SJSA1 (cell line): ENCODE data around the gene AMBRA1. TPM values are rescaled to one million over a fixed set of nuclear protein-coding genes. Genes with fewer than 3 reads are reported as not detected.
A peak's percentile ranks its signal among the peaks of the same experiment; 100 is the strongest.
"Not testable (repeated sequence)": the region's sequence is repeated elsewhere in the genome, so short reads cannot be mapped to it uniquely, and the experiment has no call there.

Experiments
- DNase-seq, 2 experiments: peaks; one replicate each; pipeline ENCODE4 v3.0.0-alpha.2; 2015 to 2020; ENCODE audit warnings: low spot score in 2 of 2, low read depth in 1 of 2
- H3K27ac ChIP-seq: fragments of 250-450 bp; sonication (Bioruptor Pico); 2 replicates; pipeline ENCODE4 v1.5.1; 2020; ENCODE audit warnings: mild to moderate bottlenecking, moderate library complexity
- H3K27me3 ChIP-seq: fragments of 250-450 bp; sonication (Bioruptor Pico); replicated peaks from 2 replicates; pipeline ENCODE4 v1.5.1; 2020; ENCODE audit warnings: mild to moderate bottlenecking, moderate library complexity
- H3K36me3 ChIP-seq: fragments of 250-450 bp; sonication (Bioruptor Pico); 2 replicates; pipeline ENCODE4 v1.5.1; 2020; ENCODE audit warnings: mild to moderate bottlenecking
- H3K4me1 ChIP-seq: fragments of 250-450 bp; sonication (Bioruptor Pico); replicated peaks from 2 replicates; pipeline ENCODE4 v1.6.1; 2021; ENCODE audit warnings: mild to moderate bottlenecking
- H3K4me3 ChIP-seq: fragments of 250-450 bp; sonication (Bioruptor Pico); 2 replicates; pipeline ENCODE4 v1.5.1; 2020; ENCODE audit warnings: mild to moderate bottlenecking
- H3K9me3 ChIP-seq: fragments of 250-450 bp; sonication (Bioruptor Pico); replicated peaks from 2 replicates; pipeline ENCODE4 v1.5.1; 2020; ENCODE audit warnings: mild to moderate bottlenecking
- total RNA-seq: library from RNA; depleted of rRNA; stranded (reverse); fragments of >200 nt; shearing (Covaris generic); gene quantifications from 2 replicates; pipeline ENCODE4 v1.2.3, GENCODE V29; 2014

Gene AMBRA1
- total RNA-seq, 1 experiment from 2014 or later = 16.4 TPM

DNA sequence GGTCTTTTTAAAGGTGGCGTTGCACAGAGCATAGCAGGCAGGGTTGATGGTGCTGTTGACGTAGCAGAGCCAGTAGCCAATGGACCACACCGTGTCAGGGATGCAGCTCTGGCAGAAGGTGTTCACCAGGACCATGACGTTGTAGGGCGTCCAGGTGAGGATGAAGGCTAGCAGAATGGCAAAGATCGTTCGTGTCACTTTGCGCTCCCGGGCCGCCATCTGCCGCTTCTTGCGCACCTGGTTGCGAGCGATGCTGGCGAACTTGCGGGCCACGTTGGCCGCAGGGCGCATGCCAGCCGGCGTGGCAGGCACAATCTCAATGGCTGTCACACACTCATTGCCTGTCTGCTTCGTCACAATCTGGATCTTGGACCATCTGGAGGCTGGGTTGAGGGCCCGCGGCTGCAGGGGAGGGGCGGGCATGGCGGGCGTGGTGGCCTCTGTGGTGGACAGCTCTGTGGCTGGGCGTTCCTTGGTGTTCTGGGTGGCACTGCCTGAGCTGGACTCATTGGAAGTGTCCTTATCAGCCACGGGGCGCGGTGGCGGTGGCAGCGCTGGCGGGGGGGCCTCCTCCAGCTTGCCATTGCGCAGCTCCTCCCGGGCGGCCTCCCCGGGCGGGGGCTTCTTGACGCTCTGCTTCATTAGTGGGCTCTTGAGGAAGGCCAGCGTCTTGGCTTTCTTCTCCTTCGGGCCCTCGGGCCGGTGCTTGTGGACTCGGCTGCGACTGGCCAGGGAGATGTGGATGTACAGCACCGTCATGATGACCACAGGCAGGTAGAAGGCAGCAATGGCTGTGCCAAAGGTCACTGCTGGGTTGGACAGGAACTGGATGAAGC, 208.4 kb downstream of the AMBRA1 start:
- peaks cover 4% of the 10 kb centered on the region for H3K9me3 ChIP-seq
- no peak for DNase-seq
- H3K4me3 ChIP-seq = no peak overlapping the region
- H3K27ac ChIP-seq = no peak overlapping the region
- peaks cover 7% of the 10 kb centered on the region; the same call in 1 of the 2 replicates for H3K36me3 ChIP-seq
- peaks cover 35% of the 10 kb centered on the region for H3K4me1 ChIP-seq
- H3K27me3 ChIP-seq = peaks cover 24% of the 10 kb centered on the region

DNA sequence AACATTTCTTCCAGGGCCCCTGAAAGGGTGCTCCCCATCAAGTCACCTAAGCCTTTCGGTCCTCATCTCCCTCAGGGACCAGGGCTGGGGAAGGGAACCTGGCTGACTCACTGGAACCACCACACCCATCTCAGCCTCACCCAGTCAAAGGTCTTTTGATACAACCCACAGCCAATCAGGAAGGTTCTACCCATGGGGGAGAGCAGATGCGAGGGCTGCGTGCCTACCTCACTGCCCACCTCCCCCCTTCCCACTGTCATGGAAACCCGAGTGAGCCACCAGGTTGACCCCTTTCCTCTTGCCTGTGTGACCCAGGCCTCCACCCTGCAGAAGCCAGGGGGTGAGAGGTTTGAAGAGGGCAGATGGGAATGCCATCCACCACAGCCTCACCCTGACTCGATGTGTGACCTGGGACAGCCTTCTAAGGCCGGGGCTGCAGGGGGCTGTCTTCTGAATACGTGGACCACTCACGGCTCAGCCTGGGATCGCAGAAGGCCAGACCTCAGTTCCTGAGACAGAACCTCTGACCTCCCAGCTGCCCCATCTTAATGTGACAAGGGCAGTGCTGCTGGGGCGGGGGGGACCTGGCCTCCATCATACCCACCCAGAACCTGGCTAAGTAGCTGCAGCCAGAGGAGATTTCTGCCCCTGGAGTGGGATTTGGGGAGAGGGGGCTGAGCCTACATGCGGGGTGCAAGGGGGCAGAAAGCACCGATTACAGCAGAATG, 209.7 kb downstream of the AMBRA1 start:
- H3K36me3 ChIP-seq = peaks cover 7% of the 10 kb centered on the region; the same call in 1 of the 2 replicates
- H3K27me3 ChIP-seq = peaks cover 12% of the 10 kb centered on the region
- H3K9me3 ChIP-seq = no peaks in the 10 kb centered on the region; the same call in 1 of the 2 replicates
- H3K4me3 ChIP-seq = no peak overlapping the region
- H3K27ac ChIP-seq = no peak overlapping the region
- DNase-seq = no peak
- H3K4me1 ChIP-seq = peaks cover 25% of the 10 kb centered on the region

GRCh38 chr11:46383404-46383758, 210.4 kb downstream of the AMBRA1 start:
- no peak for DNase-seq
- Histone ChIP-seq H3K9me3 (no peaks in the 10 kb centered on the region), H3K4me1 (peaks cover 22% of the 10 kb centered on the region), H3K27ac (no peak overlapping the region), H3K36me3 (peaks cover 7% of the 10 kb centered on the region; the same call in 1 of the 2 replicates), H3K27me3 (peaks cover 4% of the 10 kb centered on the region; the same call in 1 of the 2 replicates), H3K4me3 (no peak overlapping the region)

GRCh38 chr11:46382646-46383403, 211.0 kb downstream of the AMBRA1 start:
- Histone ChIP-seq H3K36me3 (peaks cover 7% of the 10 kb centered on the region; the same call in 1 of the 2 replicates), H3K9me3 (no peaks in the 10 kb centered on the region), H3K27me3 (no peaks in the 10 kb centered on the region), H3K4me1 (peaks cover 22% of the 10 kb centered on the region), H3K4me3 (peak overlapping the region; percentile 54), H3K27ac (no peak overlapping the region)
- DNase-seq = peak in 1 of 2 experiments; percentile 45

- peaks cover 7% of the 10 kb centered on the region; the same call in 1 of the 2 replicates for H3K36me3 ChIP-seq
- no peaks in the 10 kb centered on the region for H3K27me3 ChIP-seq
- no peaks in the 10 kb centered on the region for H3K9me3 ChIP-seq
- DNase-seq = peak in 1 of 2 experiments; percentile 23
- peaks cover 22% of the 10 kb centered on the region for H3K4me1 ChIP-seq
- no peak overlapping the region for H3K27ac ChIP-seq
- H3K4me3 ChIP-seq = peak overlapping the region; percentile 54
Measured at GRCh38 chr11:46381819-46382645, 211.8 kb downstream of the AMBRA1 start.

- H3K36me3 ChIP-seq = peaks cover 13% of the 10 kb centered on the region
- no peaks in the 10 kb centered on the region for H3K9me3 ChIP-seq
- no peak for DNase-seq
- H3K27ac ChIP-seq = peak within 1 kb of the TSS; percentile 64
- H3K4me1 ChIP-seq = peaks cover 22% of the 10 kb centered on the region
- H3K27me3 ChIP-seq = no peaks in the 10 kb centered on the region
- H3K4me3 ChIP-seq = peak within 1 kb of the TSS; percentile 54
Measured at GRCh38 chr11:46381048-46381818, 212.6 kb downstream of the AMBRA1 start, which contains the start of gene MDK. Gene MDK, plus strand, starts transcription at chr11:46381669. Its CDS starts 389 bp downstream, at chr11:46382058.

DNA sequence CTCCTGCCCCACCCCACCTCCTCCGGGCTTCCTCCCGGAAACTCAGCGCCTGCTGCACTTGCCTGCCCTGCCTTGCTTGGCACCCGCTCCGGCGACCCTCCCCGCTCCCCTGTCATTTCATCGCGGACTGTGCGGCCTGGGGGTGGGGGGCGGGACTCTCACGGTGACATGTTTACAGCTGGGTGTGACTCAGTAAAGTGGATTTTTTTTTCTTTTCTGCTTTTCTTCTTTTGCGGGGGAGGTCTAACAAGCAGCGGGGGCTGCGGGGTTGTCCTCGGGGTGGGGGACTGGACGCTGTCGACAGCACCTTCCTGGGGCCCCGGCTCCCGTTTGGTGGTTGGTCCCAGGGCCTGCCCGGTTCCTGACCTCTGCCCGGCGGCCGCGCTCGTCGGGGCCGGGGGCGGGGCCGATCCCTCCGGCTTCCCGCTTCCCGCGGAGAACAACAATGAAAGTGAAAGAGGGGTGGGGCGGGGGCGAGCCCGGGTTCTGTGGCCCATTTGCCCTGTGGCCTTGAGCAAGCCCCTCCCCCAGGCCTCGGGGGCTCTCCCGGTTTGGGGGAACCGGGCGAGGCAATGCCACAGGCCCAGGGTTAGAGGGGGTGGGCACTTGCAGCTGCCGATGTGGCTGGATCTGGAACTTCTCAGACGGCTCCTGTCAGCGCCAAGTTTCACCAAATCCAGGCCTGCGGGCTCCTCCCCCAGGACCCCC, 213.3 kb downstream of the AMBRA1 start:
- Histone ChIP-seq H3K36me3 (peaks cover 20% of the 10 kb centered on the region), H3K4me3 (peak overlapping the region; percentile 54), H3K9me3 (no peaks in the 10 kb centered on the region), H3K27ac (peak overlapping the region; percentile 64), H3K27me3 (no peaks in the 10 kb centered on the region), H3K4me1 (peaks cover 22% of the 10 kb centered on the region)
- DNase-seq = peak; percentile 67 to 82

DNA sequence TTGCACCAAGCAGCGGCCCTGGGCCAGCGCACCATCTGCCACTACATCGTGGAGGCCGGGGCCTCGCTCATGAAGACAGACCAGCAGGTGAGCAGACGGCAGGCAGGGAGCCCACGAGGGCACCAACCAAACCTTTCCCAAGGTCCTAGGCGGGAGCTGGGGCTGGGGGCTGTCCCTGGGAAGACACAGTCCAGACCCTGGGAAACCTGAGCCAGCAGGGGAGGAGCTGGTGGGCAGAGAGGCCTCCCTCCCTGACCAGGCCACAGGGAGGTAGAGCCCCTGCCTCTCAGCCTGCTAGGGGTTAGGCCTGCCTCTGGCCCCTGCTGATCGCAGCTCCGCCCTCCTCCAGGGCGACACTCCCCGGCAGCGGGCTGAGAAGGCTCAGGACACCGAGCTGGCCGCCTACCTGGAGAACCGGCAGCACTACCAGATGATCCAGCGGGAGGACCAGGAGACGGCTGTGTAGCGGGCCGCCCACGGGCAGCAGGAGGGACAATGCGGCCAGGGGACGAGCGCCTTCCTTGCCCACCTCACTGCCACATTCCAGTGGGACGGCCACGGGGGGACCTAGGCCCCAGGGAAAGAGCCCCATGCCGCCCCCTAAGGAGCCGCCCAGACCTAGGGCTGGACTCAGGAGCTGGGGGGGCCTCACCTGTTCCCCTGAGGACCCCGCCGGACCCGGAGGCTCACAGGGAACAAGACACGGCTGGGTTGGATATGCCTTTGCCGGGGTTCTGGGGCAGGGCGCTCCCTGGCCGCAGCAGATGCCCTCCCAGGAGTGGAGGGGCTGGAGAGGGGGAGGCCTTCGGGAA, 214.1 kb downstream of the AMBRA1 start:
- peaks cover 28% of the 10 kb centered on the region for H3K36me3 ChIP-seq
- DNase-seq, H3K27ac ChIP-seq, H3K27me3 ChIP-seq, H3K9me3 ChIP-seq, H3K4me3 ChIP-seq: not testable (repeated sequence)
- peaks cover 22% of the 10 kb centered on the region for H3K4me1 ChIP-seq

- Histone ChIP-seq H3K9me3 (no peaks in the 10 kb centered on the region), H3K4me1 (peaks cover 22% of the 10 kb centered on the region), H3K4me3 (no peak overlapping the region), H3K36me3 (peaks cover 36% of the 10 kb centered on the region), H3K27me3 (no peaks in the 10 kb centered on the region), H3K27ac (no peak overlapping the region)
- no peak for DNase-seq
Measured at GRCh38 chr11:46378811-46379481, 214.9 kb downstream of the AMBRA1 start.

GRCh38 chr11:46378296-46378695, 215.5 kb downstream of the AMBRA1 start:
- no peak for DNase-seq
- H3K27ac ChIP-seq = no peak overlapping the region
- no peaks in the 10 kb centered on the region for H3K9me3 ChIP-seq
- peaks cover 22% of the 10 kb centered on the region for H3K4me1 ChIP-seq
- H3K27me3 ChIP-seq = no peaks in the 10 kb centered on the region
- peaks cover 38% of the 10 kb centered on the region for H3K36me3 ChIP-seq
- no peak overlapping the region for H3K4me3 ChIP-seq

GRCh38 chr11:46377831-46378230, 216.0 kb downstream of the AMBRA1 start:
- no peak overlapping the region for H3K27ac ChIP-seq

More at GRCh38 chr11:46377831-46378230, 216.0 kb downstream of the AMBRA1 start:
- no peaks in the 10 kb centered on the region for H3K9me3 ChIP-seq
- no peaks in the 10 kb centered on the region for H3K27me3 ChIP-seq
- H3K4me1 ChIP-seq = peaks cover 20% of the 10 kb centered on the region
- DNase-seq = no peak
- no peak overlapping the region for H3K4me3 ChIP-seq
- peaks cover 34% of the 10 kb centered on the region for H3K36me3 ChIP-seq
